Esophagus muscularis mucosa (tissue), 4 donors: Measurements from ENCODE around the gene PALMD. TPM values are rescaled to one million over a fixed set of nuclear protein-coding genes. Genes with fewer than 3 reads are reported as not detected.

Experiments used
- DNase-seq: peaks from one replicate; pipeline ENCODE4 v3.0.0-alpha.2; 2017; ENCODE audit errors: extremely low spot score
- H3K27ac ChIP-seq, 4 donors: fragments of 200-600 bp; sonication (generic); replicated peaks in 1 of 4; 1 replicate in 3 of 4; 2 replicates in 1 of 4; pipeline ENCODE4 v1.5.1; 2016 to 2019; ENCODE audit warnings: mild to moderate bottlenecking in 1 of 4
- H3K27me3 ChIP-seq, 4 donors: fragments of 200-600 bp; sonication (generic); one replicate each; pipeline versions ENCODE4 v1.5.1 to v1.6.0; 2016 to 2019
- H3K36me3 ChIP-seq, 4 donors: fragments of 200-600 bp; sonication (generic); one replicate each; pipeline ENCODE4 v1.5.1; 2016 to 2019
- H3K4me1 ChIP-seq, 4 donors: fragments of 200-600 bp; sonication (generic); one replicate each; pipeline ENCODE4 v1.5.1; 2016 to 2019
- H3K4me3 ChIP-seq, 4 donors: fragments of 200-600 bp; sonication (generic); 1 replicate in 2 of 4; 2 replicates in 2 of 4; pipeline ENCODE4 v1.5.1; 2016 to 2019; ENCODE audit warnings: mild to moderate bottlenecking in 4 of 4, moderate library complexity in 1 of 4
- H3K9me3 ChIP-seq, 4 donors: fragments of 200-600 bp; sonication (generic); 1 replicate in 3 of 4; 2 replicates in 1 of 4; pipeline ENCODE4 v1.5.1; 2016 to 2019
- EP300 ChIP-seq: sonication (generic); formaldehyde crosslinking; IDR thresholded peaks from one replicate; pipeline ENCODE4 v1.6.1; 2017; ENCODE audit warnings: antibody characterized with exemption
- POLR2A ChIP-seq: fragments of 450-650 bp; IDR thresholded peaks from one replicate; pipeline ENCODE4 v1.6.1; 2017; ENCODE audit warnings: antibody characterized with exemption, moderate library complexity, mild to moderate bottlenecking, low read depth
- POLR2AphosphoS5 ChIP-seq, 2 donors: sonication (generic); formaldehyde crosslinking; IDR thresholded peaks; one replicate each; pipeline ENCODE4 v1.6.1; 2017; ENCODE audit warnings: antibody characterized with exemption in 2 of 2
- WGBS: methylation state at CpG from one replicate; pipeline ENCODE4 v1.1.5; 2018; 5-methylcytosine and 5-hydroxymethylcytosine counted together
- intact Hi-C: fragments of 100-400 bp; cut with DNase I; formaldehyde crosslinking; loops from one replicate; pipeline ENCODE4 v1.15.1; 2023
- total RNA-seq, 4 donors: library from RNA; depleted of rRNA; stranded (reverse); fragments of >200 nt; gene quantifications; one replicate each; pipeline versions ENCODE4 v1.1.0 to v1.2.1, GENCODE V29; 2016
- TF ChIP-seq, protein P1 (sequence below), 3 experiments: fragments of 200-600 bp in 2 of 3; fragments of 450-650 bp in 1 of 3; sonication (generic) in 2 of 3; IDR thresholded peaks; one replicate each; pipeline ENCODE4 v1.5.1; 2017 to 2019; ENCODE audit warnings: antibody characterized with exemption in 3 of 3, mild to moderate bottlenecking in 2 of 3, moderate library complexity in 1 of 3

Gene PALMD, protein sequence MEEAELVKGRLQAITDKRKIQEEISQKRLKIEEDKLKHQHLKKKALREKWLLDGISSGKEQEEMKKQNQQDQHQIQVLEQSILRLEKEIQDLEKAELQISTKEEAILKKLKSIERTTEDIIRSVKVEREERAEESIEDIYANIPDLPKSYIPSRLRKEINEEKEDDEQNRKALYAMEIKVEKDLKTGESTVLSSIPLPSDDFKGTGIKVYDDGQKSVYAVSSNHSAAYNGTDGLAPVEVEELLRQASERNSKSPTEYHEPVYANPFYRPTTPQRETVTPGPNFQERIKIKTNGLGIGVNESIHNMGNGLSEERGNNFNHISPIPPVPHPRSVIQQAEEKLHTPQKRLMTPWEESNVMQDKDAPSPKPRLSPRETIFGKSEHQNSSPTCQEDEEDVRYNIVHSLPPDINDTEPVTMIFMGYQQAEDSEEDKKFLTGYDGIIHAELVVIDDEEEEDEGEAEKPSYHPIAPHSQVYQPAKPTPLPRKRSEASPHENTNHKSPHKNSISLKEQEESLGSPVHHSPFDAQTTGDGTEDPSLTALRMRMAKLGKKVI
- total RNA-seq: 10 to 100 TPM; 15.4 to 33.0 (median 27.5) TPM

DNA sequence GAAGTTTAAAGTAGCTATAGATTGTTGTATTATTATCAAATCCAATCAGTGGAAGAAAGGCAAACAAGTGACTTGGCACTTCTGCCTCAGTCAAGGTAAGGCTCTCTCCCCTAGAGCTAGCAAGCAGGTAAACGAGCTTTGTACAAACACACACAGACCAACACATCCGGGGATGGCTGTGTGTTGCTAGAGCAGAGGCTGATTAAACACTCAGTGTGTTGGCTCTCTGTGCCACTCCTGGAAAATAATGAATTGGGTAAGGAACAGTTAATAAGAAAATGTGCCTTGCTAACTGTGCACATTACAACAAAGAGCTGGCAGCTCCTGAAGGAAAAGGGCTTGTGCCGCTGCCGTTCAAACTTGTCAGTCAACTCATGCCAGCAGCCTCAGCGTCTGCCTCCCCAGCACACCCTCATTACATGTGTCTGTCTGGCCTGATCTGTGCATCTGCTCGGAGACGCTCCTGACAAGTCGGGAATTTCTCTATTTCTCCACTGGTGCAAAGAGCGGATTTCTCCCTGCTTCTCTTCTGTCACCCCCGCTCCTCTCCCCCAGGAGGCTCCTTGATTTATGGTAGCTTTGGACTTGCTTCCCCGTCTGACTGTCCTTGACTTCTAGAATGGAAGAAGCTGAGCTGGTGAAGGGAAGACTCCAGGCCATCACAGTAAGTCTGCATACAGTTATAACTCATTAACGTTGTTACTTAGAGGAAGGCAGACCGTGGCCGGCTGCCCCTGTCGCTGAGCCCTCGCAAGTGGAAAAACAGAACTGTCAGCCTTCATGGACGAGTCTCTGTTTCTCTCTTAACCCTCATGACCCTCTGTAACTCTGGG is at the start of gene PALMD:
PALMD (plus strand) TSS at position 415 of the 833 bp plus-strand sequence; CDS start at position 620, 205 bp downstream.
- H3K4me3 ChIP-seq: peak within 1 kb of the TSS; percentile 42 to 59 (median 54)
- H3K27ac ChIP-seq: peak within 1 kb of the TSS; percentile 76 to 84 (median 81)
- H3K36me3 ChIP-seq: peaks cover 0 to 5% (median 0%) of the 10 kb centered on the region in 4 donors
- H3K9me3 ChIP-seq: no peaks in the 10 kb centered on the region
- 17% methylated on average over 12 of the region's 17 CpGs for WGBS
- TF ChIP-seq POLR2AphosphoS5 (IDR thresholded peaks at IDR 0.05): peak in 1 of 2 donors; percentile 68
- no peak for TF ChIP-seq POLR2A
- TF ChIP-seq, protein P1, sequence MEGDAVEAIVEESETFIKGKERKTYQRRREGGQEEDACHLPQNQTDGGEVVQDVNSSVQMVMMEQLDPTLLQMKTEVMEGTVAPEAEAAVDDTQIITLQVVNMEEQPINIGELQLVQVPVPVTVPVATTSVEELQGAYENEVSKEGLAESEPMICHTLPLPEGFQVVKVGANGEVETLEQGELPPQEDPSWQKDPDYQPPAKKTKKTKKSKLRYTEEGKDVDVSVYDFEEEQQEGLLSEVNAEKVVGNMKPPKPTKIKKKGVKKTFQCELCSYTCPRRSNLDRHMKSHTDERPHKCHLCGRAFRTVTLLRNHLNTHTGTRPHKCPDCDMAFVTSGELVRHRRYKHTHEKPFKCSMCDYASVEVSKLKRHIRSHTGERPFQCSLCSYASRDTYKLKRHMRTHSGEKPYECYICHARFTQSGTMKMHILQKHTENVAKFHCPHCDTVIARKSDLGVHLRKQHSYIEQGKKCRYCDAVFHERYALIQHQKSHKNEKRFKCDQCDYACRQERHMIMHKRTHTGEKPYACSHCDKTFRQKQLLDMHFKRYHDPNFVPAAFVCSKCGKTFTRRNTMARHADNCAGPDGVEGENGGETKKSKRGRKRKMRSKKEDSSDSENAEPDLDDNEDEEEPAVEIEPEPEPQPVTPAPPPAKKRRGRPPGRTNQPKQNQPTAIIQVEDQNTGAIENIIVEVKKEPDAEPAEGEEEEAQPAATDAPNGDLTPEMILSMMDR (IDR thresholded peaks at IDR 0.05): no peak
- intact Hi-C loops: loop anchor here (5.0 kb wide), 1 partner anchor 41 kb away; no protein-coding TSS in a partner anchor
- no peak for DNase-seq
- H3K4me1 ChIP-seq: peaks cover 26 to 75% (median 62%) of the 10 kb centered on the region in 4 donors
- H3K27me3 ChIP-seq: no peaks in the 10 kb centered on the region

DNA sequence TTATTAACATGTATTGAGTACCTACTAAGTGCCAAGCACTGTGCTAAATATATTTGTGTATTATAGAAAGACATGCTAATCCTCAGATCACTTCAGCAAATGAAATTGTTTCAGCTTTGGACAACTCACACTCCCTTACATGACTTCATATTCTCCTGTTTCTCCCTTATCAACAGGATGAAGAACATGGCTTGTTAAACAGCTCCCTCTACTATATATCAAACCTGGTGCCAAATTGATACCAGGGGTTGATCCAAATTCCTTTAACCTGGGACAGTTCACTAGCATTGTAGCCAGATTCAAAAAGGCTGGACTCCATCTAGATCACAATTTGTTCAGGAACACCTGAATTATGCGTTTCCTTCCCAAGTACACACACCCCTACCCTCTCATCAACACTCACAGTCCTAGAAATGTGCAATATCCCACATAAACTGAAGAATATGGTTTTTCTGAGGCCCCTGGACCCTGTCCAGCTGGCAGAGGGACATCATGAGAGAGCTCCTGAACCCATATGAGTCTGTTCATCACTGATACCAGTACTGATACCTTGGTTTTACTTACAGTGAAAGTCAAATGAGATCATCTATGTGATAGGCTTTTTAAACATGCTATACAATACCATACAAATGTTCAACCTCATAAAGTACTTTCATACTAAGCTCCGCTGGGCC is 47.0 kb upstream of the PALMD start:
- TF ChIP-seq, protein P1 (IDR thresholded peaks at IDR 0.05): no peak
- TF ChIP-seq POLR2AphosphoS5 (IDR thresholded peaks at IDR 0.05): peak; percentile 13 to 33

DNA sequence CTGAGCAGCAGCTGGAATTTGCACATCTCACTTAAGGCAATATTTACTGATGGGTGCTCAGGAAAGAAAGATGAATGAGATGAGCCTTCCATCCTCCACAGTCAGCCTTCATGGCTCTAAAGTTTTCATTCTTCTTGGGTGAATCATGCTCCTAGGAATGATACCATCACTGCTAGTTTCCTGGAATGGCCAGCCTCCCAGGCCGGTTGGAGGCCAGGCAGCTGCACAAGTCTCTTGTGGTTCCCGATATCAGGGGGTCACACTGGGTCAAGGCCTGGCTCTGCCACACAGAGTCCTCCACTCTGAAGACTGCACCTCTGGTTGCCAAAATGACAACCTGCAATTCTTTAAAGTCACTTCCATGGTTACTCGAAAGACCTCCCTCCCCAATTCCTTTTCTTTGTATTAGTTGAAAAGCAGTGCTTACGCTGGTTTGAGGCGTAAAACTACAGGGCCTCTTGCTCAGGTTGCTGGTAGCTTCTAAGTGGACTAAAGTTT is 46.2 kb upstream of the PALMD start:
- Histone ChIP-seq H3K4me1 (peaks cover 5 to 34% (median 21%) of the 10 kb centered on the region in 4 donors), H3K27ac (peak overlapping the region; percentile 13 to 47 (median 27)), H3K9me3 (no peaks in the 10 kb centered on the region), H3K27me3 (no peaks in the 10 kb centered on the region), H3K4me3 (no peak overlapping the region), H3K36me3 (no peaks in the 10 kb centered on the region)
- intact Hi-C loops: loop anchor here (10.0 kb wide), 1 partner anchor 85 kb away; no protein-coding TSS in a partner anchor
- TF ChIP-seq, protein P1 (IDR thresholded peaks at IDR 0.05): no peak
- peak in 1 of 2 donors; percentile 30 for TF ChIP-seq POLR2AphosphoS5 (IDR thresholded peaks at IDR 0.05)
- 64% methylated on average over 5 of the region's 5 CpGs for WGBS
- DNase-seq: no peak

More for the DNA sequence above, 47.0 kb upstream of the PALMD start:
- Histone ChIP-seq H3K27me3 (no peaks in the 10 kb centered on the region), H3K27ac (peak overlapping the region; percentile 4 to 35 (median 26)), H3K36me3 (no peaks in the 10 kb centered on the region), H3K4me3 (no peak overlapping the region), H3K9me3 (no peaks in the 10 kb centered on the region), H3K4me1 (peaks cover 5 to 29% (median 21%) of the 10 kb centered on the region in 4 donors)
- intact Hi-C loops: no loop called here
- no peak for DNase-seq
- 87% methylated on average over 2 of the region's 2 CpGs for whole genome bisulfite sequencing

DNA sequence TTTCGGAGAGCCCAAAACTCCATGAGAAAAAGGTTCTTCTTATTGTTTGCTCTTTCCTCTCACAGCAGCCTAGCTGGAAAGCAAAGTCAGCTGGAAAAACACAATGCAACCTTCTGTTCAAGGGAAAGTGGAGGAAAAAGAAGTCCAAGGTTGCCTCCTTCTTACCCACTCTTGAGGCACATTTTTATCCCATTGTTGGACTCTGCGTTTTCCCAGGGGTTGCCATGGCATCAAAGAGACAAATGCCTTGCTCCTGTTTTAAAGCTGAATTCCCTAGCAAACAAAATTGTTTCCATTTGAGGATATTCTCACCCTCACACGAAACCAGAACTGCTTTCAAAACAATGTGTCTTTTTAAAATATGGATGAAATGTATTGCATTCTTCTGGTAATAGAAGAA is 45.1 kb upstream of the PALMD start:
- no peak for TF ChIP-seq POLR2AphosphoS5 (IDR thresholded peaks at IDR 0.05)
- no peak for TF ChIP-seq POLR2A
- TF ChIP-seq, protein P1 (IDR thresholded peaks at IDR 0.05): no peak
- TF ChIP-seq EP300: no peak
- DNase-seq: no peak
- Histone ChIP-seq H3K4me1 (peaks cover 5 to 34% (median 22%) of the 10 kb centered on the region in 4 donors), H3K27me3 (no peaks in the 10 kb centered on the region), H3K36me3 (no peaks in the 10 kb centered on the region), H3K4me3 (no peak overlapping the region), H3K9me3 (no peaks in the 10 kb centered on the region), H3K27ac (peak overlapping the region in 3 of 4 donors; percentile 11 to 47 (median 13))
- 49% methylated on average over 3 of the region's 3 CpGs for WGBS
- intact Hi-C loops: loop anchor here (10.0 kb wide), 1 partner anchor 84 kb away; no protein-coding TSS in a partner anchor
